Heart left ventricle (tissue), 16 donors: ENCODE results near the gene C1orf216. TPM values are rescaled to one million over a fixed set of nuclear protein-coding genes. Genes with fewer than 3 reads are reported as not detected.
"Not testable (repeated sequence)": the region's sequence is repeated elsewhere in the genome, so short reads cannot be mapped to it uniquely, and the experiment has no call there.

Experiments used
- ATAC-seq, 4 donors: fragments of 200-7000 bp; cut with Tn5 transposase; one replicate each; pipeline ENCODE4 v1.9.1; 2020 to 2022; ENCODE audit warnings: moderate library complexity in 4 of 4, mild to moderate bottlenecking in 3 of 4, moderate number of reproducible peaks in 1 of 4
- DNase-seq, 5 donors: peaks; one replicate each; pipeline ENCODE4 v3.0.0-alpha.2; 2020
- H3K27ac ChIP-seq, 12 donors: fragments of 200-600 bp; sonication (generic) in 4 of 12; one replicate each; pipeline versions ENCODE4 v1.5.0 to v1.8.0; 2016 to 2022; ENCODE audit warnings: mild to moderate bottlenecking in 2 of 12
- H3K27me3 ChIP-seq, 9 donors: fragments of 200-600 bp; sonication (generic) in 2 of 9; one replicate each; pipeline versions ENCODE4 v1.5.1 to v1.8.0; 2016 to 2022; ENCODE audit warnings: mild to moderate bottlenecking in 3 of 9
- H3K36me3 ChIP-seq, 9 donors: fragments of 200-600 bp; sonication (generic) in 2 of 9; one replicate each; pipeline versions ENCODE4 v1.5.0 to v1.8.0; 2018 to 2022; ENCODE audit warnings: mild to moderate bottlenecking in 2 of 9
- H3K4me1 ChIP-seq, 12 donors: fragments of 200-600 bp; sonication (generic) in 4 of 12; one replicate each; pipeline versions ENCODE4 v1.5.0 to v1.8.0; 2016 to 2022; ENCODE audit warnings: mild to moderate bottlenecking in 3 of 12
- H3K4me3 ChIP-seq, 12 donors: fragments of 200-600 bp; sonication (generic) in 4 of 12; one replicate each; pipeline versions ENCODE4 v1.5.0 to v1.8.0; 2017 to 2022; ENCODE audit warnings: mild to moderate bottlenecking in 9 of 12, moderate library complexity in 4 of 12
- H3K9me3 ChIP-seq, 12 donors: fragments of 200-600 bp; sonication (generic) in 4 of 12; one replicate each; pipeline versions ENCODE4 v1.5.0 to v1.8.0; 2016 to 2022; ENCODE audit warnings: mild to moderate bottlenecking in 1 of 12
- CTCF ChIP-seq, 12 donors: fragments of 200-600 bp; sonication (generic) in 4 of 12; IDR thresholded peaks; one replicate each; pipeline versions ENCODE4 v1.5.0 to v1.8.0; 2018 to 2022; ENCODE audit warnings: antibody characterized with exemption in 12 of 12, mild to moderate bottlenecking in 5 of 12
- POLR2A ChIP-seq, 2 donors: fragments of 450-650 bp; IDR thresholded peaks; one replicate each; pipeline ENCODE4 v1.6.1; 2017; ENCODE audit warnings: antibody characterized with exemption in 2 of 2, mild to moderate bottlenecking in 2 of 2, moderate library complexity in 2 of 2
- WGBS, 4 donors: extraction: QIAGEN DNeasy Blood & Tissue Kit in 2 of 4; methylation state at CpG; one replicate each; pipeline versions ENCODE4 v1.1.5 to v1.1.7; 2013 to 2018; 5-methylcytosine and 5-hydroxymethylcytosine counted together
- intact Hi-C, 10 donors: fragments of 100-400 bp; cut with DNase I; formaldehyde crosslinking; loops; one replicate each; pipeline versions ENCODE4 v1.11.1 to v1.14.2; 2022
- polyA plus RNA-seq, 2 donors: library from polyadenylated mRNA; stranded (reverse); fragments of 200-250 nt; gene quantifications; one replicate each; pipeline ENCODE4 v1.2.3, GENCODE V29; 2013
- total RNA-seq, 9 donors: library from RNA; depleted of rRNA in 2 of 9; stranded (reverse); fragments of >200 nt in 2 of 9; fragmentation: NEBNext Ultra II Directional in 3 of 9; extraction: Animal tissue kit (Norgen Biotek cat#: 25700) in 3 of 9; gene quantifications; one replicate each; pipeline versions ENCODE4 v1.1.0 to v1.2.4, GENCODE V29; 2016 to 2023
- donor health status: ischemic (EF 13 %, LVEDD 7.1; RV severe dilation, severe dysfunction).
- donor health status: healthy with polysubstance abuse.
- donor health status: DM: no; HTN: yes; CAD: no.
- donor health status: DM: no; HTN: no; CAD: no.
- donor health status: ischemic (EF 25% LVEDD 6.9; RV normal size, moderate dysfunction).
- donor health status: ischemic (EF 25% LVEDD 5.7; RV mildly dilated, moderate dysfunction).
- donor health status: healthy.
- donor health status: DM: yes; HTN: yes; CAD: no.
- donor health status: ischemic (EF 35%, LVEDD 5.7; RV mildly dilated, moderate dysfunction).
- donor health status: nonischemic (EF 11% LVEDD 7.7; RV severe dilation, severe dysfunction).
- donor health status: DM: yes; HTN: yes; CAD: no.
- donor health status: PGD.
- donor health status: ischemic (EF 29% LVEDD 5.4; RV normal size, mild dysfunction).
- donor health status: nonischemic (EF 23%, LVEDD 6.1; RV moderate dilation, normal function).

Gene C1orf216
- total and polyA plus RNA-seq, 11 donors, result 5.1 to 14.7 (median 9.9) TPM

GRCh38 chr1:35692317-35692716, 26.4 kb downstream of the C1orf216 start:
- Histone ChIP-seq H3K27ac (no peak overlapping the region), H3K27me3 (peaks cover 0 to 35% (median 0%) of the 10 kb centered on the region in 9 donors), H3K9me3 (no peaks in the 10 kb centered on the region), H3K4me1 (no peaks in the 10 kb centered on the region), H3K36me3 (no peaks in the 10 kb centered on the region), H3K4me3 (no peak overlapping the region)
- no peak for TF ChIP-seq POLR2A (IDR thresholded peaks at IDR 0.05)
- TF ChIP-seq CTCF (IDR thresholded peaks at IDR 0.05), result no peak
- 35 to 49% (median 38%) methylated on average over 2 of the region's 2 CpGs for WGBS, 4 donors
- DNase-seq, result no peak
- intact Hi-C loops, result no loop called here
- ATAC-seq, result no peak

GRCh38 chr1:35691571-35692220, 27.0 kb downstream of the C1orf216 start:
- Histone ChIP-seq H3K9me3 (no peaks in the 10 kb centered on the region), H3K4me1 (no peaks in the 10 kb centered on the region), H3K4me3 (no peak overlapping the region), H3K27ac (no peak overlapping the region), H3K36me3 (no peaks in the 10 kb centered on the region), H3K27me3 (peaks cover 0 to 36% (median 0%) of the 10 kb centered on the region in 9 donors)
- no peak for TF ChIP-seq CTCF (IDR thresholded peaks at IDR 0.05)
- TF ChIP-seq POLR2A (IDR thresholded peaks at IDR 0.05), result no peak
- DNase-seq (no peak), ATAC-seq (no peak)
- 57 to 70% (median 68%) methylated on average over 7 to 8 of the region's 8 CpGs for WGBS, 4 donors
- intact Hi-C loops, result no loop called here

GRCh38 chr1:35691080-35691479, 27.6 kb downstream of the C1orf216 start:
- Histone ChIP-seq H3K27me3 (peaks cover 0 to 30% (median 0%) of the 10 kb centered on the region in 9 donors), H3K36me3 (no peaks in the 10 kb centered on the region), H3K27ac (no peak overlapping the region), H3K4me1 (no peaks in the 10 kb centered on the region), H3K4me3 (no peak overlapping the region), H3K9me3 (no peaks in the 10 kb centered on the region)
- ATAC-seq (no peak), DNase-seq (no peak)
- WGBS, 4 donors, result 27 to 52% (median 35%) methylated on average over 7 to 9 of the region's 9 CpGs
- intact Hi-C loops, result no loop called here
- TF ChIP-seq POLR2A (IDR thresholded peaks at IDR 0.05), result no peak
- TF ChIP-seq CTCF (IDR thresholded peaks at IDR 0.05), result no peak

GRCh38 chr1:35690103-35690502, 28.6 kb downstream of the C1orf216 start:
- H3K9me3 ChIP-seq, H3K27ac ChIP-seq, H3K4me3 ChIP-seq, DNase-seq, intact Hi-C loops, ATAC-seq, H3K4me1 ChIP-seq, H3K36me3 ChIP-seq: not testable (repeated sequence)
- peaks cover 0 to 28% (median 0%) of the 10 kb centered on the region in 9 donors for H3K27me3 ChIP-seq
- 88 to 93% (median 90%) methylated on average over 4 of the region's 4 CpGs for WGBS, 4 donors

- intact Hi-C loops, result no loop called here
- ATAC-seq (no peak), DNase-seq (no peak)
- no peaks in the 10 kb centered on the region for H3K4me1 ChIP-seq
- H3K4me3 ChIP-seq, result no peak overlapping the region
- H3K9me3 ChIP-seq, result no peaks in the 10 kb centered on the region
- TF ChIP-seq CTCF (IDR thresholded peaks at IDR 0.05) (no peak), POLR2A (IDR thresholded peaks at IDR 0.05) (no peak)
- H3K36me3 ChIP-seq, result no peaks in the 10 kb centered on the region
- 84 to 90% (median 87%) methylated on average over 5 of the region's 5 CpGs for WGBS, 4 donors
- no peak overlapping the region for H3K27ac ChIP-seq
- peaks cover 0 to 28% (median 0%) of the 10 kb centered on the region in 9 donors for H3K27me3 ChIP-seq
Observed at GRCh38 chr1:35688161-35688560, 30.5 kb downstream of the C1orf216 start.
